HFFc6 (cell line): ENCODE data around the gene VPS25. TPM values are rescaled to one million over a fixed set of nuclear protein-coding genes. Genes with fewer than 3 reads are reported as not detected.
"Not testable (repeated sequence)": the region's sequence is repeated elsewhere in the genome, so short reads cannot be mapped to it uniquely, and the experiment has no call there.

Source experiments
- DNase-seq: peaks from one replicate; pipeline ENCODE4 v3.0.0-alpha.2; 2018
- H3K27ac Mint-ChIP-seq: 2 replicates; pipeline ENCODE4 v1.8.0; 2020; ENCODE audit warnings: mild to moderate bottlenecking, mixed read lengths
- H3K27me3 Mint-ChIP-seq: 2 replicates; pipeline ENCODE4 v1.8.0; 2021; ENCODE audit warnings: mild to moderate bottlenecking, moderate library complexity, mixed read lengths; ENCODE audit not compliant: insufficient read depth
- H3K36me3 Mint-ChIP-seq: 2 replicates; pipeline ENCODE4 v1.8.0; 2021; ENCODE audit warnings: low read depth, mixed read lengths
- H3K4me1 Mint-ChIP-seq: 2 replicates; pipeline ENCODE4 v1.8.0; 2020; ENCODE audit warnings: low read depth, mixed read lengths
- H3K4me3 Mint-ChIP-seq: 2 replicates; pipeline ENCODE4 v1.8.0; 2020; ENCODE audit warnings: mild to moderate bottlenecking, moderate library complexity, mixed read lengths
- H3K9me3 Mint-ChIP-seq: 2 replicates; pipeline ENCODE4 v1.8.0; 2020; ENCODE audit warnings: mild to moderate bottlenecking, mixed read lengths
- CTCF ChIP-seq: fragments of 200-600 bp; sonication (generic); IDR thresholded peaks from 2 replicates; pipeline ENCODE4 v1.5.0; 2021; ENCODE audit warnings: antibody characterized with exemption, mild to moderate bottlenecking
- long read RNA-seq: library from polyadenylated mRNA; unstranded; transcript quantifications from one replicate; pipeline ENCODE4 v2.0.0, GENCODE V29; 2019
- total RNA-seq, 6 experiments: library from RNA; stranded (reverse); fragmentation: NEBNext Ultra II Directional; extraction: Animal tissue kit (Norgen Biotek cat#: 25700); gene quantifications; 2 replicates in 1 of 6; 3 replicates in 5 of 6; pipeline ENCODE4 v1.2.3, GENCODE V29; 2021

VPS25 gene
- total RNA-seq: 10 to 100 TPM; 79.3 to 94.5 (median 90.5) TPM
- long read RNA-seq, transcript VPS25-205 (5 exons, 668 nt): minor isoform, 5 of 132 reads
- long read RNA-seq, transcript VPS25-201 (6 exons, 1,101 nt): major isoform, 120 of 132 reads
- long read RNA-seq, partial matches to known transcripts: 4 of 132 reads
- long read RNA-seq, other reads (novel, unspliced or antisense): 3 of 132 reads

GRCh38 chr17:42773290-42774035, at the start of gene VPS25:
Gene VPS25 (plus strand): TSS chr17:42773449. CDS start chr17:42773476, 27 bp downstream.
- peak; percentile 83 for DNase-seq
- peak within 1 kb of the TSS; percentile 94 for H3K27ac Mint-ChIP-seq
- H3K27me3 Mint-ChIP-seq: peaks cover 3% of the 10 kb centered on the region
- peaks cover 19% of the 10 kb centered on the region; the same call in 1 of the 2 replicates for H3K36me3 Mint-ChIP-seq
- H3K9me3 Mint-ChIP-seq: no peaks in the 10 kb centered on the region
- H3K4me1 Mint-ChIP-seq: peaks cover 39% of the 10 kb centered on the region
- peak within 1 kb of the TSS; percentile 98 for H3K4me3 Mint-ChIP-seq
- TF ChIP-seq CTCF: peak; percentile 43

GRCh38 chr17:42723636-42724035, 49.6 kb upstream of the VPS25 start:
- Mint-ChIP-seq H3K36me3 (peaks cover 2% of the 10 kb centered on the region), H3K27ac (no peak overlapping the region), H3K9me3 (no peaks in the 10 kb centered on the region), H3K27me3 (no peaks in the 10 kb centered on the region), H3K4me3 (no peak overlapping the region), H3K4me1 (no peaks in the 10 kb centered on the region)
- TF ChIP-seq CTCF: no peak
- no peak for DNase-seq

GRCh38 chr17:42725143-42725542, 48.1 kb upstream of the VPS25 start:
- H3K9me3 Mint-ChIP-seq: no peaks in the 10 kb centered on the region
- H3K4me3 Mint-ChIP-seq: no peak overlapping the region
- H3K36me3 Mint-ChIP-seq: no peaks in the 10 kb centered on the region; the same call in 1 of the 2 replicates
- no peak for TF ChIP-seq CTCF
- no peak overlapping the region for H3K27ac Mint-ChIP-seq
- H3K27me3 Mint-ChIP-seq: no peaks in the 10 kb centered on the region
- no peak for DNase-seq
- no peaks in the 10 kb centered on the region for H3K4me1 Mint-ChIP-seq

- no peaks in the 10 kb centered on the region for H3K9me3 Mint-ChIP-seq
- DNase-seq: no peak
- no peak overlapping the region for H3K27ac Mint-ChIP-seq
- no peak for TF ChIP-seq CTCF
- no peak overlapping the region for H3K4me3 Mint-ChIP-seq
- H3K36me3 Mint-ChIP-seq: no peaks in the 10 kb centered on the region
- H3K27me3 Mint-ChIP-seq: no peaks in the 10 kb centered on the region
- peaks cover 15% of the 10 kb centered on the region for H3K4me1 Mint-ChIP-seq
Observed at GRCh38 chr17:42740699-42741098, 32.5 kb upstream of the VPS25 start.

DNA sequence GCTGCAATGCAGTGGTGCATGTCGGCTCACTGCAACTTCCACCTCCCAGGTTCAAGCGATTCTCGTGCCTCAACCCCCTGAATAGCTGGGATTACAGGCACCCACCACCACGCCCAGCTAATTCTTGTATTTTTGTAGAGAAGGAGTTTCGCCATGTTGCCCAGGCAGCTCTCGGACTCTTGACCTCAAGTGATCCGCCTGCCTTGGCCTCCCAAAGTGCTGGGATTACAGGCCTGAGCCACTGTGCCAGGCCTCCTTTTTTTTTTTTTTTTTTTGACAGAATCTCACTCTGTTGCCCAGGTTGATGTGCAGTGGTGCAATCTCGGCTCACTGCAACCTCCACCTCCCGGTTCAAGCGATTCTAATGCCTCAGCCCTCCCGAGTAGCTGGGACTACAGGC, 30.3 kb upstream of the VPS25 start:
- not testable (repeated sequence) for H3K27ac Mint-ChIP-seq, H3K27me3 Mint-ChIP-seq, H3K4me3 Mint-ChIP-seq, H3K36me3 Mint-ChIP-seq, DNase-seq, H3K9me3 Mint-ChIP-seq
- H3K4me1 Mint-ChIP-seq: peaks cover 15% of the 10 kb centered on the region

DNA sequence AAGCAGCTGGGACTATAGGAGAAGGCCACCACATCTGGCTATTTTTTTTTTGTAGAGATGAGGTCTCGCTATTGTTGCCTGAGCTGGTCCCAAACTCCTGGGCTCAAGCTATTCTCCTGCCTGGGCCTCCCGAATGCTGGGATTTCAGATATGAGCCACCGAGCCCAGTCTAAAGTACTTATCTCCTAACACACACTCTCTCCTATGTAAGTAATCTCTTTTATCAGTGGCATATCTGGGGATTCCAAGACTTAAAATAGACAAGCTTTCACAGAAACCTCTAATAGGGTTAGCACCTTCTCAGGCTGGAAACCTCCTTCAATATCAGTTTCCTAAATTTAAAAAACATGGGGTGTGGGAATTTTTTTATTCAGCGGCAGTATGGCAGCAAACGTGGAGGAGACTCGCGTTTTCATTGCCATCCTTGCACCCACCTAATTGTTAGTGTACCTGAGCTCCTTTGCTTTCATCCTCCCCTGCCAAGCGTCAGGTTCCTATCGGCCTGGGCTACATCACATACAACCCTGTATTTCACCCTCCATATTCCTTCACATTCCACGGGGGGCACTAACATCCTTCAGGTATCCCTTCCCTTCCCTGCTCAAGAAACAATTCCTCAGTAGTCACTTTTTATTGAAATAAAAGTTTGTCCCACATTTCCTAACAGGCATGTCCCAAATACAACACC, 29.5 kb upstream of the VPS25 start:
- Mint-ChIP-seq H3K27me3 (peaks cover 5% of the 10 kb centered on the region), H3K4me3 (peak overlapping the region; percentile 93), H3K27ac (peak overlapping the region; percentile 89), H3K9me3 (no peaks in the 10 kb centered on the region), H3K36me3 (no peaks in the 10 kb centered on the region), H3K4me1 (peaks cover 16% of the 10 kb centered on the region)
- 0 out of 2 replicates have a peak, but pooled peaks have one; percentile 22 for TF ChIP-seq CTCF
- no peak for DNase-seq
